ENCODE measurements around the gene LRBA.

Gene LRBA

DNA sequence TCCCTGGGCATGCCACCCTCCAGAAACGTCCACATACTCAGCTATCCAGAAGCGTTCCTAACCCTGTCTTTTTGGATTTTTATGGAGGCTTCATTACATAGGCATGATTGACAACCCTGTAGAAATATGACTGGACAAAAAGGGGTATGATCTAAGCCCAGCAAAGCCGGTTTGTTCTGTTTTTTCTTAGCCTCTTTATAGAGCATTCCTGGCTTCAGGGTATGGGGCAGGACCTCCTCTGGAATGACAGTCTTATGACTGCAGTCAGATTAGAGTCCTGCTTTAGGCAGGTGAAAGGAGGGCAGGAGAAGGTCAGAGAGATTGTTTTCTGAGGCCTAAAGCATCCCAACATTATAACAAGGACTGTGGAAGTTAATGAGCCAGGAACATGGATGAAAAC is 799.5 kb downstream of the LRBA start:
- DNase-seq (ENCODE audit: low read depth), result peak; percentile 91
- H3K4me3 ChIP-seq (ENCODE audit: low read length), result no peak overlapping the region
- no peak for TF ChIP-seq CTCF (IDR thresholded peaks at IDR 0.05; ENCODE audit: insufficient read depth, low read depth, low read length, missing control alignments)
